Glomerular visceral epithelial cell (primary cell): ENCODE data around the gene ABCC12.

ENCODE experiments used
- DNase-seq: peaks from one replicate; pipeline ENCODE4 v3.0.0-alpha.2; 2016; ENCODE audit errors: extremely low spot score

The ABCC12 gene

DNA sequence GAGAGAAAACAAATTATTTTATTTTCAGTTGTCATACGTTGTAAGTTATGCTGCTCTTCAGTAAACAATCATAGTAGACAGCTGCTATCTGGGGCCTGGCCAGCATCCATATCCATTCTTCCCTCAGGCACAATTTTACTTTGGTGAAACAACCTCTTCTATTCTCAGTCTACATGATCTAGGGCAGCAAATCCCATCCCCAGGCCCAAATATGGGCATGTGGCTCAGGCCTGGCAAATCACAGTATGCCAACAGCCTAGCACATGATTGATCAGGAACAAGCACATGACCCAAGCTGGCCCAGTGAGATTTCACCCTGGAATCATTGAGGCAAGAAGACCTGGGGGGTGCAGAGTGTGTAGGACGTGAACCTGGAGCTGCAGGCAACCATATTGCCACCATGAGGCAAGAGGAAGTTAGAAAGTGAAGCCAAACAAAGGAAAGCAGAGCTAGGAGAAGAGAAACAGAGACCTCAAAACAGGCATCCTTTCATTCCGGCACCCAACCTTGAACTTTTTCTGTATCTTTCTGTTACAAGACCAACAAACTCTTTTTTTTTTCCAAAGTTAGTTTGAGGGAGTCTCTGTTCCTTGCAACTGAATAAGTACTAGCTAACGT lies 10.3 kb upstream of the ABCC12 start:
- no peak for DNase-seq

GRCh38 chr16:48164907-48165715 lies 9.3 kb upstream of the ABCC12 start:
- DNase-seq: peak; percentile 74

GRCh38 chr16:48162839-48163410 lies 7.1 kb upstream of the ABCC12 start:
- DNase-seq: no peak

GRCh38 chr16:48161906-48162305 lies 6.1 kb upstream of the ABCC12 start:
- DNase-seq: no peak

DNA sequence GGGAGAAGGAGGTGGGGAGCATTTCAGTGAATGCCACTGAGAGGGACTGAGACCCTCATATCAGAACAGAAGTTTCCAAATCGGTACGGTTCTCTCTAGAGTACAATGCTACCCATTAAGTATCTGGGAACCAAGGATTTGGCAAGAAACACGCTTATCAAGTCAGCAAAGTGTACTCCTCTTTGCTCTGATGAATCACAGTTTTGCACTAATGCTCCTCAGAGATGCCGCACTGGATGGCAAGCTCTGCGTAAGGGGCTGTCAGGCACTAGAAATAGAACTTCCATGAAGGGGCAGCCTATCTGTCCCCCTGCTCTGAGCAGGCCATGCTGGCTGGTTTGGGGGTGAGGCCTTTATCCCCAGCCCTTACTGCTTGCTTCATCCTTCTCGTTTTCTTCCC lies 4.8 kb upstream of the ABCC12 start:
- DNase-seq: no peak

DNA sequence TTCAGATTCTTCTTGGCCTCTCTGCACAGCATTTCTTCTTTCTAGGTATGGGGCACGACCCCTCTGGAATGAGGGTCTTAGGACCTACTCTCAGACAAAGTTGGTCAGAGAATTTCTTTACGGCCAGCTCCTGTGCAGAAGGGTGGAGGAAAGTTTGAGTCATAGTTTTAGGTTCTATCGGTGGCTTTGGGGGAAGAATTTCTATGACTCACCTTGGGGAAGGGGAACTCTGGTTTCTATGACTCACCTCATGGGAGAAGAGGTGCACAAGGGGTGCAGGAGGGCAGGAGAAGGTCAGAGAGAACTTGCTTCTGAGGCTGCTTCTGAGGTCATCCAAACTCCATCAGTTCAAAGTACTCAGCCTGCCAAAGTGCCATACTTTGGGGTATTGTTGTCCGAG lies 2.5 kb upstream of the ABCC12 start:
- peak; percentile 66 for DNase-seq

DNA sequence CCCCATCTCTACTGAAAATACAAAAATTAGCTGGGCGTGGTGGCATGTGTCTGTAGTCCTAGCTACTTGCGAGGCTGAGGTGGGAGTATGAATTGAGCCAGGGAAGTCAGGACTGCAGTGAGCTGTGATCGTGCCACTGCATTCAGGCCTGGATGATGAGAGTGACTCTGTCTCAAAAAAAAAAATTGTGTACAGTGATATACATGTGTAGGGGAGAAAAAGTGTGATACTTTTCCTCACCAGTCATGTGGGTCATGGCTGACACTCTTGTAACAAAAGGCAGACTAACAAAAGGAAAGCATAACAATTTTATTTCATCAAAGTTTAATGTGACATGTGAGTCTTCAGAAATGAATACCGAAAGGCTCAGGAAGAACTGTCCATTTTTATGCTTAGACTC lies 2.0 kb upstream of the ABCC12 start:
- DNase-seq: no peak

DNA sequence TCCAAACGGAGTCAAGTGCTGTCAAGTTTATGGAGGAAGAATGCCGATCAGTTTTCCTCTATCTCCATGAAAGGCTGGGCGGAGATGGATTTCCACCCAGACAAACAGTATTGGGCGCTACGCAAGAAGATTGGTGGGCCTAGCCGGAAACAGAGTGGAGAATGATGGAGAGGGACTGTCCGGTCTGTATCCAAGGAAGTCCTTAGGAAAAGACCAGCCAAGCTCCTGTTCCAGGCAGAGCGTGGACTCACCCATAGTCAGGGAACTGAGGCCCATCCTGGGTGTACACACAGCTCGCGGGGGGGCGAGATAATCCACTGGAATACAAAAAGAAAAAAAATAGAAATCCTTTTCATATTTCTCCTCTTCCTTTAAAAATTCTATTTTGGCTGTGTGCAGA lies 1.5 kb upstream of the ABCC12 start:
- no peak for DNase-seq

DNA sequence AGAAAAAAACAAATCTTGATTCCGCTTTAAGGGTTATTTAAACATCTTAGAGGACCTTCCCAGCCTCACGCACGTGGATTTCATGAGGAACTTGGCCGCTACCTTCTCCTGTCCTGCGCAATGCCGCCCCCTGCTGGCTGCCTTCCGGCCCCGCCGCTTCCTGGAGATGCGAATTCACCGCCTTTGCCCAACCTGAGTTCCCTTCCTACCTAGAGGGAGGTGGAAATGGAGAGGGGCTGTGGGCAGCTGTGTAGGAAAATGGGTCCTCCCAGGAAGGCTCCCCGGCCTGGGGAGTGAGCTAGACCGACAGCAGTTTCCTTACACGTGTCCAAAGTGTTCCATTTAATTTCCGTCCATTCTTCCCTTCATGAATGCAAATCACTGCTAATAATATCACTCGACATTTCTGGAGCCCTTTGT lies 1.0 kb upstream of the ABCC12 start:
- peak; percentile 67 for DNase-seq

DNA sequence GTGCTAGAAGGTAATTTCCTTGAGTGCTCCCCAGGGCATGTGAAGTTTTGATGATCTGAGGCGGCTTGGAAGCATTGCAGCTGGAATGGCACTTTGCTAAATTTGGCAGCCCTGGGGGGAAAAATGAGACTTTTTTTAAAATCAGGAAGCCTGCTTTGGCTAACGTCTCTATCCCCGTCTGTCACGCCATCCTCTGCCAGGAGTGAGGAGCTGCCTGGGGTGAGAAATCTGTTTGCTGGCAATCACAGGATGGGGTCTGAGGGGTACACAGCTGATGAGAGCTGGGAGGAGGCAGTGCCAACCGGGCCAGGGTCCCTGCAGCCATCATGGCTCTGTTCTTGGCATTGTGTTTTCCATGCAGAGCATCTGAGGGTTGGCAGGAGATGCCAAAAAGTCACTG lies 2.0 kb downstream of the ABCC12 start:
- no peak for DNase-seq

DNA sequence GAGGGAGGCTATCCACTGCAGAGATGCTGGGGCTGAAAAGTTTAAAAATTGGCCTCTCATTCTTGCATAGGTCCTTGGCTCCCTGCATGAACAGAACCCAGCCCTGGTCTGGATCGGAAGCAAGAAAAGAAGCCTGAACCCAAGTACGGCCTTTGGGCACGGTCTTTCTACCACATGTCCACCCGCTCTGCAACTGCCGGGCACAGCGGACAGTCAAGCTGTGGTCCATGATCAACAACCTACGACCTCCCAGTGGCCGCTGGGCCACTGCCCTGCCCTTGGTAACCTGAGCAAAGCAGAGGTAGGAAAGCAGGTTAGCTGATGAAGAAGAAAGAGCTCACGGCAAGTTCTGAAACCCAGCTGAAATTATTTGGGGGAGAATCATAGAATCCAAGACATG lies 3.6 kb downstream of the ABCC12 start:
- DNase-seq: no peak

DNA sequence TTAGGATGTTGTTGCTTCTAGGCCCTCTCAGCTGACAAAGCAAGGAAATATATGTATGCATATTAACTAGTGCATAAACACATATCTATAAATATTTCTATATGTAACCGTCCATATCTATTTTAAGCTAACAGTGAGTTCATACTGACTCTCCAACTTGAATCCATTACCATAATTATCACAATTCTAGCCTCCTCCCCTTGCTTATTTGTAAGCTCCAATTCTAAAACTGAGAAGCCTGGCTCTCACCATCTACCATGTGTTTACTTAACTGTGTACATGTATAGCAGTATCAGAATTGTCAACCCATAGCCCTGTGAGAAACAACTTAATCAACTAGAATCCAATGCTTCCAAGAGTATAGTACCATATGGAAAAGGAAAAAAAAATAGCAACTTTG lies 5.1 kb downstream of the ABCC12 start:
- DNase-seq: no peak

- DNase-seq: no peak
Observed at GRCh38 chr16:48146710-48147109, 9.1 kb downstream of the ABCC12 start.

GRCh38 chr16:48146131-48146530 lies 9.7 kb downstream of the ABCC12 start:
- no peak for DNase-seq

GRCh38 chr16:48143812-48144368 lies 11.9 kb downstream of the ABCC12 start:
- DNase-seq: no peak

DNA sequence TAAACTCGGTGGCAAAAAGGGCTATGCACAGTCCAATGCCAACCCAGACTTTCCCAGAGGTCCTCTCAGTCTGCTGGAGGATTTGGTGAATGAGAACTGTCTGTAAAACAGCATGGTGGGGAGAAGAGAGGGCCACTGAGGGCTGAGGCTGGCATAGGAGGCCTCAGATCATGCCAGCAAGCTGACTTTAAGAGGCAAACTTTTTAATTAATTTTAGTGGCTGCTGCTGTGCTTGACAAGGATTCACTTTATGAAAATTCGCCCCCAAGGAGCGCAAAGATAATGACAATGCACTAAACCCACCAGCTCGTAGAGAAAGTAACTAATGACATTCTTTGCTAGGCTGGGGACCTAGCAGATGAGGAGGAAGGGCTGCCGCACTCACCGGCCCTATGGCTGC lies 15.0 kb downstream of the ABCC12 start:
- no peak for DNase-seq

GRCh38 chr16:48139517-48139916 lies 16.3 kb downstream of the ABCC12 start:
- no peak for DNase-seq

GRCh38 chr16:48138543-48138942 lies 17.2 kb downstream of the ABCC12 start:
- no peak for DNase-seq

DNA sequence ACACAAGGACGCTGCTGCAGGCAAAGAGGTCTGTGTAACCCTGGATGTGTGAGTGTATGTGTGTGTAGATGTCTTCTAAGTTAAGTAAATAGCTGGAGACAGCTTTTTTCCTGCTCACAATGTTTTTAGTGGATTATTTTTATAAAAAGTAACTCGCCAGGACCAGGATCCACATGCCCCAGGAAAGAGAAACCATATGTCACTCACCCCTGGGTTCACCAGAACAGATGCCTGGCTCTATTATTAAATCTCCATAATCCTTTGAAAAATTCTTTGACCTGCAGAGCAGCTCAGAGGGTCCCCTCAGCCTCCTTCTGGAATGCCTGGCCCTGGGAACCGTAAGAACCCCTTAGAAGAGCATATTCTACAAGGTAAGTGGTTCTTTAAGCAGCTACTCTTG lies 18.0 kb downstream of the ABCC12 start:
- DNase-seq: no peak

DNA sequence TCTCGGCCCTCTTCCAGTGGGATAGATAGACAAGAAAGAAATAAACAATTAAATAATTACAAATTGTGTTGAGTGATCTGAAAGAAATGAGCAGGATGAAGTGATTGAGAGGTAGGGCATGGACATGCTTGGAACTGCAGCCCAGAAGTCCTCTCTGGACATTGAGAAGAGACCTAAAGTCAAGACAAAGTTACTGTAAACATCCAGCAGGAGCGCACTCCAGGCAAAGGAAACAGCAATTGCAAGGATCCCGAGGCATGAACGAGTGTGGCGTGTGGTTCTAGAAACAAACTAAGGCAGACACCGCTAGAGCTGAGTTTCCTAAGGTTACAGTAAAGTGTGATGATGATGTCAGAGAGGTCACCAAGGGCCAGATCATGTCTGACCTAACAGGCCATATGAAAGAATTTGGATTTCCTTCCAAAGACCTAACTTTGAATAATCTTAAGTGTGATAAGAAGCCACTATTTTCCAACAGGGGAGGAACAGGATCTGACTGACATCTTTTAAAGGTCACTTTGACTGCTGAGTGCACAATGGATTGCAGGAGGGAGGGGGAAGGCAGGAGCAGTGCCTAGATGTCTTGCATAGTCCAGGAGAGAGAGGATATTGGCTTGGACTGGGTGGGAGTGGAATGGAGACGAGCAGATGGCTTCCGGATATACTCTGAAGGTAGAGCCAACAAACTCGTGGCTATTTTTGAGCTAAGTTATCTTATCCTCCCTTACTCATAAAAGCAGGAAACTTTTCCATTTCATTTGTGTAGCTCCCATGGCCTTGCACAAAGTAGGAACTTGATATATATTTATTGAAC lies 19.0 kb downstream of the ABCC12 start:
- no peak for DNase-seq

- no peak for DNase-seq
Observed at GRCh38 chr16:48133455-48134211, 22.2 kb downstream of the ABCC12 start.
